GM23338 (cell line): ENCODE data around the gene CHCT1. TPM values are rescaled to one million over a fixed set of nuclear protein-coding genes. Genes with fewer than 3 reads are reported as not detected.

Source experiments
- ATAC-seq: fragments of 200-7000 bp; cut with Tn5 transposase; 3 replicates; pipeline ENCODE4 v1.9.1; 2020
- DNase-seq: peaks from one replicate; pipeline ENCODE4 v3.0.0-alpha.2; 2015; ENCODE audit warnings: low spot score
- H2AFZ ChIP-seq: fragments of 200-600 bp; sonication (generic); 2 replicates; pipeline ENCODE4 v1.8.0; 2016; ENCODE audit warnings: antibody characterized with exemption, mild to moderate bottlenecking, moderate library complexity
- H3F3A ChIP-seq: fragments of 200-600 bp; sonication (generic); replicated peaks from 2 replicates; pipeline ENCODE4 v1.8.0; 2017; ENCODE audit warnings: antibody characterized with exemption, mixed run types, low read depth
- H3K27ac ChIP-seq: fragments of 200-600 bp; sonication (generic); 2 replicates; pipeline ENCODE4 v1.6.1; 2016; ENCODE audit warnings: low read depth
- H3K27me3 ChIP-seq: fragments of 200-600 bp; sonication (generic); 2 replicates; pipeline ENCODE4 v1.8.0; 2016; ENCODE audit warnings: mild to moderate bottlenecking, mixed run types, moderate library complexity; ENCODE audit not compliant: insufficient read depth
- H3K36me3 ChIP-seq: fragments of 200-600 bp; sonication (generic); 2 replicates; pipeline ENCODE4 v1.8.0; 2016; ENCODE audit warnings: mild to moderate bottlenecking; ENCODE audit not compliant: insufficient read depth
- H3K4me1 ChIP-seq: fragments of 200-600 bp; sonication (generic); 2 replicates; pipeline ENCODE4 v1.8.0; 2016; ENCODE audit warnings: mild to moderate bottlenecking, moderate library complexity; ENCODE audit not compliant: insufficient read depth
- H3K4me2 ChIP-seq: fragments of 200-600 bp; sonication (generic); 2 replicates; pipeline ENCODE4 v1.7.1; 2017; ENCODE audit warnings: mixed run types
- H3K4me3 ChIP-seq: fragments of 200-600 bp; sonication (generic); 2 replicates; pipeline ENCODE4 v1.6.1; 2016; ENCODE audit warnings: mixed run types
- H3K79me2 ChIP-seq: fragments of 200-600 bp; sonication (generic); replicated peaks from 2 replicates; pipeline ENCODE4 v1.8.0; 2017; ENCODE audit warnings: mild to moderate bottlenecking; ENCODE audit not compliant: insufficient read depth
- H3K9me2 ChIP-seq: fragments of 200-600 bp; sonication (generic); 2 replicates; pipeline ENCODE4 v1.8.0; 2017; ENCODE audit not compliant: insufficient read depth
- H4K20me1 ChIP-seq: fragments of 200-600 bp; sonication (generic); replicated peaks from 2 replicates; pipeline ENCODE4 v1.8.0; 2017; ENCODE audit warnings: mild to moderate bottlenecking; ENCODE audit not compliant: insufficient read depth
- H3K27ac Mint-ChIP-seq: 2 replicates; pipeline ENCODE4 v1.8.0; 2020; ENCODE audit warnings: inconsistent platforms, mild to moderate bottlenecking, moderate library complexity, mixed read lengths
- H3K27me3 Mint-ChIP-seq: 3 replicates; pipeline ENCODE4 v1.8.0; 2022; ENCODE audit warnings: low read depth, mild to moderate bottlenecking, moderate library complexity, mixed read lengths, inconsistent platforms; ENCODE audit not compliant: insufficient read depth, poor library complexity
- H3K36me3 Mint-ChIP-seq: 3 replicates; pipeline ENCODE4 v1.8.0; 2021; ENCODE audit warnings: low read depth, mild to moderate bottlenecking, inconsistent platforms, moderate library complexity, mixed read lengths
- H3K4me1 Mint-ChIP-seq: 3 replicates; pipeline ENCODE4 v1.8.0; 2020; ENCODE audit warnings: mild to moderate bottlenecking, inconsistent platforms, mixed read lengths
- H3K4me3 Mint-ChIP-seq: 3 replicates; pipeline ENCODE4 v1.8.0; 2021; ENCODE audit warnings: moderate library complexity, mild to moderate bottlenecking, inconsistent platforms, mixed read lengths
- H3K9me3 Mint-ChIP-seq: 3 replicates; pipeline ENCODE4 v1.8.0; 2020; ENCODE audit warnings: moderate library complexity, mild to moderate bottlenecking, inconsistent platforms, mixed read lengths
- CREB1 ChIP-seq: fragments of 250-450 bp; sonication (Bioruptor Pico); IDR thresholded peaks from 2 replicates; pipeline ENCODE4 v1.5.0; 2020; ENCODE audit warnings: low read depth, mild to moderate bottlenecking, moderate library complexity
- EZH2 ChIP-seq: fragments of 200-600 bp; sonication (generic); IDR thresholded peaks from one replicate; pipeline ENCODE4 v1.8.0; 2017; ENCODE audit warnings: antibody characterized with exemption, mild to moderate bottlenecking, low read depth; ENCODE audit not compliant: unreplicated experiment
- EZH2phosphoT487 ChIP-seq: fragments of 200-600 bp; sonication (generic); IDR thresholded peaks from one replicate; pipeline ENCODE4 v1.8.1; 2018; ENCODE audit warnings: antibody characterized with exemption; ENCODE audit not compliant: unreplicated experiment
- JUNB ChIP-seq: IDR thresholded peaks from one replicate; pipeline ENCODE4 v1.6.1; 2016; ENCODE audit warnings: antibody characterized with exemption; ENCODE audit not compliant: unreplicated experiment
- NANOG ChIP-seq: IDR thresholded peaks from 2 replicates; pipeline ENCODE4 v1.6.1; 2016; ENCODE audit warnings: antibody characterized with exemption, borderline replicate concordance
- POLR2AphosphoS5 ChIP-seq: IDR thresholded peaks from 2 replicates; pipeline ENCODE4 v1.6.1; 2016; ENCODE audit warnings: antibody characterized with exemption, low read depth
- STAT1 ChIP-seq: IDR thresholded peaks from one replicate; pipeline ENCODE4 v1.6.1; 2016; ENCODE audit warnings: antibody characterized with exemption; ENCODE audit not compliant: unreplicated experiment
- ZNF114 ChIP-seq: fragments of 250-450 bp; sonication (Bioruptor Pico); IDR thresholded peaks from 2 replicates; pipeline ENCODE4 v1.5.0; 2020; ENCODE audit warnings: mild to moderate bottlenecking, moderate library complexity
- polyA plus RNA-seq: library from polyadenylated mRNA; unstranded; fragments of >200 nt; fragmentation: Nextera tagmentation; extraction: Ambion mirVana; gene quantifications from 2 replicates; pipeline ENCODE4 v1.2.1, GENCODE V29; 2016
- total RNA-seq: library from RNA; depleted of rRNA; stranded (reverse); fragments of >200 nt; shearing (Covaris generic); gene quantifications from 2 replicates; pipeline ENCODE4 v1.2.3, GENCODE V29; 2014
- TF ChIP-seq, protein P1 (sequence below): IDR thresholded peaks from 2 replicates; pipeline ENCODE4 v1.6.1; 2016; ENCODE audit warnings: antibody characterized with exemption
- TF ChIP-seq, protein P2 (sequence below): IDR thresholded peaks from one replicate; pipeline ENCODE4 v1.6.1; 2018; ENCODE audit warnings: antibody characterized with exemption; ENCODE audit not compliant: unreplicated experiment
- TF ChIP-seq, protein P3 (sequence below), 2 experiments: fragments of 200-600 bp in 1 of 2; sonication (generic) in 1 of 2; conservative IDR thresholded peaks; 2 replicates each; pipeline versions ENCODE4 v1.5.1 to v1.6.1; 2016 to 2017; ENCODE audit warnings: antibody characterized with exemption in 2 of 2, low read depth in 2 of 2, mild to moderate bottlenecking in 2 of 2, moderate library complexity in 1 of 2

The CHCT1 gene
- total and polyA plus RNA-seq, 2 experiments from 2014 or later, result 0.61 TPM; not detected in 1

DNA sequence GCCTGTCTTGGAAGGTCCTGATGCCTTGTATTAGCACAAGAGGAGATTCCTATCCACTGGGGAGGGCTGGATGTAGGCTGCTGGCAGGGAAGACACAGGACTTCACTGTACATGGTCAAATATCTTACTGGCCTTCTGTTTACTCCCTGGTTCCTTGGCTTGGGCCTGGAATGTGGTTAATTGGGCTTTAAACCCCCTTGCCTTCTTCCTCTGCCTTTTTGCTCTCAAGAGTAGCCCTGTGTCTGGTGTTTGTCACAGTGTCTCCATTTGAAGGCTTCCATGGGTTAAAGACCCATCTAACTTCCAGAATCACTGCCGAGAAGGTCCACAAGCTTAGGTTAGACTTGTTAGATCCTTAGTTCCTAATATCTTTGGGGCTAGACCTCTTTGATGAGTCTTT lies 7.1 kb upstream of the CHCT1 start:
- no peak overlapping the region for H3K27ac ChIP-seq
- H3F3A ChIP-seq, result 0 out of 2 replicates have a peak, but pooled peaks cover 3% of the 10 kb centered on the region
- no peaks in the 10 kb centered on the region for H3K36me3 ChIP-seq
- H3K4me3 ChIP-seq, result no peak overlapping the region
- ATAC-seq (no peak), DNase-seq (no peak)
- no peak overlapping the region for H3K4me2 ChIP-seq
- H2AFZ ChIP-seq, result peak overlapping the region; percentile 23; the same call in 1 of the 2 replicates
- no peaks in the 10 kb centered on the region for H3K79me2 ChIP-seq
- H3K9me2 ChIP-seq, result no peaks in the 10 kb centered on the region
- Mint-ChIP-seq H3K4me3 (no peak overlapping the region), H3K9me3 (peaks cover 2% of the 10 kb centered on the region; the same call in 1 of the 3 replicates), H3K4me1 (no peaks in the 10 kb centered on the region), H3K27ac (no peak overlapping the region), H3K27me3 (peaks cover 2% of the 10 kb centered on the region), H3K36me3 (peaks cover 2% of the 10 kb centered on the region; the same call in 1 of the 3 replicates)
- TF ChIP-seq POLR2AphosphoS5 (no peak), EZH2phosphoT487 (no peak), EZH2 (no peak), JUNB (no peak), ZNF114 (no peak), NANOG (no peak), CREB1 (CRISPR knock-in tag) (no peak), STAT1 (no peak)
- TF ChIP-seq, protein P1, sequence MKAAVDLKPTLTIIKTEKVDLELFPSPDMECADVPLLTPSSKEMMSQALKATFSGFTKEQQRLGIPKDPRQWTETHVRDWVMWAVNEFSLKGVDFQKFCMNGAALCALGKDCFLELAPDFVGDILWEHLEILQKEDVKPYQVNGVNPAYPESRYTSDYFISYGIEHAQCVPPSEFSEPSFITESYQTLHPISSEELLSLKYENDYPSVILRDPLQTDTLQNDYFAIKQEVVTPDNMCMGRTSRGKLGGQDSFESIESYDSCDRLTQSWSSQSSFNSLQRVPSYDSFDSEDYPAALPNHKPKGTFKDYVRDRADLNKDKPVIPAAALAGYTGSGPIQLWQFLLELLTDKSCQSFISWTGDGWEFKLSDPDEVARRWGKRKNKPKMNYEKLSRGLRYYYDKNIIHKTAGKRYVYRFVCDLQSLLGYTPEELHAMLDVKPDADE, result no peak
- TF ChIP-seq, protein P2, sequence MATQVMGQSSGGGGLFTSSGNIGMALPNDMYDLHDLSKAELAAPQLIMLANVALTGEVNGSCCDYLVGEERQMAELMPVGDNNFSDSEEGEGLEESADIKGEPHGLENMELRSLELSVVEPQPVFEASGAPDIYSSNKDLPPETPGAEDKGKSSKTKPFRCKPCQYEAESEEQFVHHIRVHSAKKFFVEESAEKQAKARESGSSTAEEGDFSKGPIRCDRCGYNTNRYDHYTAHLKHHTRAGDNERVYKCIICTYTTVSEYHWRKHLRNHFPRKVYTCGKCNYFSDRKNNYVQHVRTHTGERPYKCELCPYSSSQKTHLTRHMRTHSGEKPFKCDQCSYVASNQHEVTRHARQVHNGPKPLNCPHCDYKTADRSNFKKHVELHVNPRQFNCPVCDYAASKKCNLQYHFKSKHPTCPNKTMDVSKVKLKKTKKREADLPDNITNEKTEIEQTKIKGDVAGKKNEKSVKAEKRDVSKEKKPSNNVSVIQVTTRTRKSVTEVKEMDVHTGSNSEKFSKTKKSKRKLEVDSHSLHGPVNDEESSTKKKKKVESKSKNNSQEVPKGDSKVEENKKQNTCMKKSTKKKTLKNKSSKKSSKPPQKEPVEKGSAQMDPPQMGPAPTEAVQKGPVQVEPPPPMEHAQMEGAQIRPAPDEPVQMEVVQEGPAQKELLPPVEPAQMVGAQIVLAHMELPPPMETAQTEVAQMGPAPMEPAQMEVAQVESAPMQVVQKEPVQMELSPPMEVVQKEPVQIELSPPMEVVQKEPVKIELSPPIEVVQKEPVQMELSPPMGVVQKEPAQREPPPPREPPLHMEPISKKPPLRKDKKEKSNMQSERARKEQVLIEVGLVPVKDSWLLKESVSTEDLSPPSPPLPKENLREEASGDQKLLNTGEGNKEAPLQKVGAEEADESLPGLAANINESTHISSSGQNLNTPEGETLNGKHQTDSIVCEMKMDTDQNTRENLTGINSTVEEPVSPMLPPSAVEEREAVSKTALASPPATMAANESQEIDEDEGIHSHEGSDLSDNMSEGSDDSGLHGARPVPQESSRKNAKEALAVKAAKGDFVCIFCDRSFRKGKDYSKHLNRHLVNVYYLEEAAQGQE, result no peak
- TF ChIP-seq, protein P3, sequence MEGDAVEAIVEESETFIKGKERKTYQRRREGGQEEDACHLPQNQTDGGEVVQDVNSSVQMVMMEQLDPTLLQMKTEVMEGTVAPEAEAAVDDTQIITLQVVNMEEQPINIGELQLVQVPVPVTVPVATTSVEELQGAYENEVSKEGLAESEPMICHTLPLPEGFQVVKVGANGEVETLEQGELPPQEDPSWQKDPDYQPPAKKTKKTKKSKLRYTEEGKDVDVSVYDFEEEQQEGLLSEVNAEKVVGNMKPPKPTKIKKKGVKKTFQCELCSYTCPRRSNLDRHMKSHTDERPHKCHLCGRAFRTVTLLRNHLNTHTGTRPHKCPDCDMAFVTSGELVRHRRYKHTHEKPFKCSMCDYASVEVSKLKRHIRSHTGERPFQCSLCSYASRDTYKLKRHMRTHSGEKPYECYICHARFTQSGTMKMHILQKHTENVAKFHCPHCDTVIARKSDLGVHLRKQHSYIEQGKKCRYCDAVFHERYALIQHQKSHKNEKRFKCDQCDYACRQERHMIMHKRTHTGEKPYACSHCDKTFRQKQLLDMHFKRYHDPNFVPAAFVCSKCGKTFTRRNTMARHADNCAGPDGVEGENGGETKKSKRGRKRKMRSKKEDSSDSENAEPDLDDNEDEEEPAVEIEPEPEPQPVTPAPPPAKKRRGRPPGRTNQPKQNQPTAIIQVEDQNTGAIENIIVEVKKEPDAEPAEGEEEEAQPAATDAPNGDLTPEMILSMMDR (conservative IDR thresholded peaks at IDR 0.05; ENCODE audit: low read depth in 2 of 2), result no peak
- no peaks in the 10 kb centered on the region for H4K20me1 ChIP-seq
- peaks cover 6% of the 10 kb centered on the region; the same call in 1 of the 2 replicates for H3K4me1 ChIP-seq
- no peaks in the 10 kb centered on the region for H3K27me3 ChIP-seq
